Panc1 (cell line): ENCODE measurements around the gene DAZAP1. TPM values are rescaled to one million over a fixed set of nuclear protein-coding genes. Genes with fewer than 3 reads are reported as not detected.

Experiments used
- ATAC-seq: fragments of 200-7000 bp; cut with Tn5 transposase; 2 replicates; pipeline ENCODE4 v1.9.1; 2020; ENCODE audit warnings: mild to moderate bottlenecking, moderate library complexity
- BruUV-seq: library from RNA; stranded (reverse); fragments of 400-500 nt; replicated peaks from 2 replicates; lab custom pipeline; 2021; lab: Mats Ljungman, UMichigan
- CTCF ChIA-PET: fragments of 300-600 bp; sonication (Branson Sonifier 250); formaldehyde crosslinking; loops from one replicate; lab custom pipeline; 2022; ENCODE audit warnings: antibody characterized with exemption; lab: Charles Lee
- POLR2A ChIA-PET: fragments of 300-600 bp; sonication (Branson Sonifier 250); formaldehyde crosslinking; loops from one replicate; lab custom pipeline; 2022; ENCODE audit warnings: antibody characterized with exemption; lab: Charles Lee
- DNase-seq: peaks from one replicate; pipeline ENCODE4 v3.0.0-alpha.2; 2010; ENCODE audit warnings: low read depth, low spot score
- H3K27ac ChIP-seq: 2 replicates; pipeline ENCODE4 v1.5.1; 2011; ENCODE audit warnings: mild to moderate bottlenecking, low read length, inconsistent platforms
- H3K27me3 ChIP-seq: fragments of 200-500 bp; sonication (Bioruptor generic); 2 replicates; pipeline ENCODE4 v1.6.0; 2014; ENCODE audit warnings: low read length, inconsistent platforms; ENCODE audit not compliant: control insufficient read depth, insufficient read depth
- H3K36me3 ChIP-seq: fragments of 200-500 bp; sonication (Bioruptor generic); 2 replicates; pipeline ENCODE4 v1.5.1; 2014; ENCODE audit warnings: inconsistent platforms, mild to moderate bottlenecking, low read length, moderate library complexity; ENCODE audit not compliant: control insufficient read depth, insufficient read depth
- H3K4me1 ChIP-seq: 2 replicates; pipeline ENCODE4 v1.5.1; 2011; ENCODE audit warnings: inconsistent platforms, mild to moderate bottlenecking, low read length, moderate library complexity; ENCODE audit not compliant: control insufficient read depth, insufficient read depth
- H3K4me3 ChIP-seq, 2 experiments: 2 replicates each; pipeline ENCODE4 v1.5.1; 2011 to 2012; ENCODE audit warnings: low read depth in 2 of 2, low read length in 2 of 2, mild to moderate bottlenecking in 2 of 2, inconsistent platforms in 1 of 2, moderate library complexity in 1 of 2
- H3K9me3 ChIP-seq: fragments of 200-500 bp; sonication (Bioruptor generic); 2 replicates; pipeline ENCODE4 v1.5.1; 2014; ENCODE audit warnings: low read depth, mild to moderate bottlenecking, inconsistent platforms, low read length, moderate library complexity; ENCODE audit not compliant: control insufficient read depth, insufficient read depth
- CTCF ChIP-seq: fragments of 450-650 bp; IDR thresholded peaks from 2 replicates; pipeline ENCODE4 v1.5.1; 2017; ENCODE audit warnings: mild to moderate bottlenecking
- POLR2AphosphoS5 ChIP-seq: IDR thresholded peaks from 2 replicates; pipeline ENCODE4 v1.6.1; 2012; ENCODE audit warnings: mild to moderate bottlenecking, low read depth, low read length, moderate library complexity
- REST ChIP-seq, 2 experiments: IDR thresholded peaks; 2 replicates each; pipeline ENCODE4 v1.6.1; 2011 to 2012; ENCODE audit warnings: low read depth in 2 of 2, control low read depth in 1 of 2, low read length in 1 of 2, mild to moderate bottlenecking in 1 of 2, moderate library complexity in 1 of 2; ENCODE audit not compliant: insufficient read depth in 1 of 2
- SIN3A ChIP-seq: IDR thresholded peaks from 2 replicates; pipeline ENCODE4 v1.6.1; 2012; ENCODE audit warnings: low read depth, mild to moderate bottlenecking, low read length, moderate library complexity, borderline replicate concordance; ENCODE audit not compliant: insufficient read depth
- TCF7L2 ChIP-seq: IDR thresholded peaks from 2 replicates; pipeline ENCODE4 v1.6.1; 2011; ENCODE audit warnings: mild to moderate bottlenecking, low read depth, low read length, inconsistent platforms
- in situ Hi-C: cut with HindIII; loops from 2 replicates; pipeline ENCODE4 v1.10.0; 2016; ENCODE audit warnings: low sequenced_read_pairs, low pct_unique_long_range_greater_than_20kb
- intact Hi-C: fragments of 100-400 bp; cut with micrococcal nuclease; formaldehyde crosslinking; loops from one replicate; pipeline ENCODE4 v1.10.0; 2022; ENCODE audit not compliant: unreplicated experiment
- total RNA-seq: library from RNA; stranded (reverse); gene quantifications from one replicate; pipeline ENCODE4 v1.2.1, GENCODE V29; 2021; ENCODE audit not compliant: unreplicated experiment

DAZAP1 gene
- total RNA-seq, 1 experiment from 2014 or later, result 195 TPM

GRCh38 chr19:1466461-1467214, 59.3 kb downstream of the DAZAP1 start:
- DNase-seq (no peak), ATAC-seq (no peak)
- CTCF ChIA-PET, result no interaction called here
- Histone ChIP-seq H3K36me3 (no peaks in the 10 kb centered on the region), H3K4me3 (no peak overlapping the region), H3K27ac (no peak overlapping the region), H3K9me3 (no peaks in the 10 kb centered on the region), H3K27me3 (no peaks in the 10 kb centered on the region), H3K4me1 (no peaks in the 10 kb centered on the region)
- no TSS peak for BruUV-seq
- POLR2A ChIA-PET, result no interaction called here
- in situ Hi-C loops (no loop called here), intact Hi-C loops (no loop called here)
- TF ChIP-seq REST (IDR thresholded peaks at IDR 0.05; ENCODE audit: insufficient read depth in 1 of 2, low read depth in 2 of 2, low read length in 1 of 2), result no peak
- TF ChIP-seq CTCF, result no peak
- no peak for TF ChIP-seq POLR2AphosphoS5
- TF ChIP-seq SIN3A, result no peak
- TF ChIP-seq TCF7L2, result no peak

GRCh38 chr19:1467215-1467489, 59.8 kb downstream of the DAZAP1 start:
- Histone ChIP-seq H3K4me3 (no peak overlapping the region), H3K27me3 (no peaks in the 10 kb centered on the region), H3K4me1 (no peaks in the 10 kb centered on the region), H3K36me3 (no peaks in the 10 kb centered on the region), H3K27ac (no peak overlapping the region), H3K9me3 (no peaks in the 10 kb centered on the region)
- in situ Hi-C loops, result no loop called here
- POLR2A ChIA-PET, result no interaction called here
- no peak for DNase-seq
- intact Hi-C loops, result no loop called here
- no peak for TF ChIP-seq TCF7L2
- no peak for TF ChIP-seq CTCF
- TF ChIP-seq SIN3A, result no peak
- no peak for TF ChIP-seq REST (IDR thresholded peaks at IDR 0.05; ENCODE audit: insufficient read depth in 1 of 2, low read depth in 2 of 2, low read length in 1 of 2)
- no peak for TF ChIP-seq POLR2AphosphoS5
- no TSS peak for BruUV-seq
- CTCF ChIA-PET, result no interaction called here
- no peak for ATAC-seq
